Uterus (tissue), 4 donors: ENCODE measurements around the gene GCNT2. TPM values are rescaled to one million over a fixed set of nuclear protein-coding genes. Genes with fewer than 3 reads are reported as not detected.

Experiments
- DNase-seq, 2 donors: peaks; one replicate each; pipeline ENCODE4 v3.0.0-alpha.2; 2019 to 2020
- H3K27ac ChIP-seq, 2 donors: fragments of 200-600 bp; sonication (generic); 1 replicate in 1 of 2; 2 replicates in 1 of 2; pipeline ENCODE4 v1.5.1; 2016 to 2018
- H3K27me3 ChIP-seq, 2 donors: fragments of 200-600 bp; sonication (generic); one replicate each; pipeline ENCODE4 v1.5.1; 2018 to 2019; ENCODE audit warnings: control low read depth in 1 of 2
- H3K36me3 ChIP-seq, 2 donors: fragments of 200-600 bp; sonication (generic); one replicate each; pipeline ENCODE4 v1.5.1; 2019; ENCODE audit warnings: control low read depth in 1 of 2
- H3K4me1 ChIP-seq, 2 donors: fragments of 200-600 bp; sonication (generic); one replicate each; pipeline ENCODE4 v1.5.1; 2018 to 2019; ENCODE audit warnings: control low read depth in 1 of 2
- H3K4me3 ChIP-seq, 2 donors: fragments of 200-600 bp; sonication (generic); 1 replicate in 1 of 2; 2 replicates in 1 of 2; pipeline ENCODE4 v1.5.1; 2018 to 2019; ENCODE audit warnings: mild to moderate bottlenecking in 1 of 2
- H3K9me3 ChIP-seq, 2 donors: fragments of 200-600 bp; sonication (generic); one replicate each; pipeline ENCODE4 v1.5.1; 2019; ENCODE audit warnings: control low read depth in 1 of 2
- POLR2A ChIP-seq, 2 donors: fragments of 450-650 bp; IDR thresholded peaks; one replicate each; pipeline ENCODE4 v1.6.1; 2016; ENCODE audit warnings: antibody characterized with exemption in 2 of 2, mild to moderate bottlenecking in 1 of 2, moderate library complexity in 1 of 2
- intact Hi-C: fragments of 100-400 bp; cut with DNase I; formaldehyde crosslinking; loops from one replicate; pipeline ENCODE4 v1.15.1; 2023; ENCODE audit warnings: low total_unique reads
- total RNA-seq, 4 donors: library from RNA; depleted of rRNA in 3 of 4; stranded (reverse); fragments of >200 nt in 3 of 4; gene quantifications; one replicate each; pipeline versions ENCODE4 v1.1.0 to v1.2.4, GENCODE V29; 2014 to 2023
- TF ChIP-seq, protein P1 (sequence below), 4 experiments: fragments of 200-600 bp in 2 of 4; fragments of 450-650 bp in 2 of 4; sonication (generic) in 2 of 4; IDR thresholded peaks; one replicate each; pipeline ENCODE4 v1.5.1; 2016 to 2019; ENCODE audit warnings: antibody characterized with exemption in 4 of 4, mild to moderate bottlenecking in 2 of 4, moderate library complexity in 1 of 4
- donor health status: DM: yes; HTN: yes; CAD: no.

The GCNT2 gene
- total RNA-seq, 4 donors from 2014 or later = 7.8 to 16.2 (median 10.9) TPM

DNA sequence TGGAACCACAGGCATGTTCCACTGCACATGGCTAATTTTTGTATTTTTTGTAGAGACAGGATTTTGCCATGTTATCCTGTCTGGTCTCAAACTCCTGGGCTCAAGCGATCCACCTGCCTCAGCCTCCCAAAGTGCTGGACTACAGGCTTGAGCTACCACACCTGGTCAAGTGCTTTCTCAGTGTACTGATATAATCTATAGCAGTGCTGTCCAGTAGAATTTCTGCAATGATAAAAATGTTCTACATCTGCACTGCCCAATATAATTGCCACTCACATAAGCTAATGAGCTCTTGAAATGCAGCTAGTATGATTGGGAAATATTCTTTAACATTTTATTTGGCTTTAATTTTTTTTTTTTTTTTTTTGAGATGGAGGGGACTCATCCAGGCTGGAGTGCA lies 109.0 kb downstream of the GCNT2 start:
- H3K9me3 ChIP-seq = no peaks in the 10 kb centered on the region
- H3K27ac ChIP-seq = no peak overlapping the region
- TF ChIP-seq, protein P1, sequence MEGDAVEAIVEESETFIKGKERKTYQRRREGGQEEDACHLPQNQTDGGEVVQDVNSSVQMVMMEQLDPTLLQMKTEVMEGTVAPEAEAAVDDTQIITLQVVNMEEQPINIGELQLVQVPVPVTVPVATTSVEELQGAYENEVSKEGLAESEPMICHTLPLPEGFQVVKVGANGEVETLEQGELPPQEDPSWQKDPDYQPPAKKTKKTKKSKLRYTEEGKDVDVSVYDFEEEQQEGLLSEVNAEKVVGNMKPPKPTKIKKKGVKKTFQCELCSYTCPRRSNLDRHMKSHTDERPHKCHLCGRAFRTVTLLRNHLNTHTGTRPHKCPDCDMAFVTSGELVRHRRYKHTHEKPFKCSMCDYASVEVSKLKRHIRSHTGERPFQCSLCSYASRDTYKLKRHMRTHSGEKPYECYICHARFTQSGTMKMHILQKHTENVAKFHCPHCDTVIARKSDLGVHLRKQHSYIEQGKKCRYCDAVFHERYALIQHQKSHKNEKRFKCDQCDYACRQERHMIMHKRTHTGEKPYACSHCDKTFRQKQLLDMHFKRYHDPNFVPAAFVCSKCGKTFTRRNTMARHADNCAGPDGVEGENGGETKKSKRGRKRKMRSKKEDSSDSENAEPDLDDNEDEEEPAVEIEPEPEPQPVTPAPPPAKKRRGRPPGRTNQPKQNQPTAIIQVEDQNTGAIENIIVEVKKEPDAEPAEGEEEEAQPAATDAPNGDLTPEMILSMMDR (IDR thresholded peaks at IDR 0.05) = no peak
- no peak for TF ChIP-seq POLR2A (IDR thresholded peaks at IDR 0.05)
- H3K4me3 ChIP-seq = no peak overlapping the region
- H3K27me3 ChIP-seq = no peaks in the 10 kb centered on the region
- H3K36me3 ChIP-seq = no peaks in the 10 kb centered on the region
- no peak for DNase-seq
- intact Hi-C loops = no loop called here
- no peaks in the 10 kb centered on the region for H3K4me1 ChIP-seq

DNA sequence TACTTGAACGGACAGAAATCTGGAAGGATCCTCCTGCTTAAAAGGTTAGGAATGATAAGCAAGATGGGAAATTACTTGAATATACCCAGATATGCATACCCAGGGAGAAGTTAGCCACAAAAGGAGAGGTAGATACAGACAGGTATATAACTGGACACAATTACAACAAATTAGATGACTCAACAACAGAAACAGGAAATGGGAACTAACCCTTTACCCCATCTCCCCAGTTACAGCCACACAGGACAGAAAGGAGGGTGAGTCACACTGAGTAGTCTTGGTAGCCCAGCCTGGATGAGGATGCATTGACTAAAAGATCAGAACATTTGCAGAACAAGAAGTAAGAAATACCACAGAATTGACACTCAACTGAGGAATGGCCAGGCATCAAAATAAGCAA lies 112.1 kb downstream of the GCNT2 start:
- H3K9me3 ChIP-seq = no peaks in the 10 kb centered on the region
- TF ChIP-seq, protein P1 (IDR thresholded peaks at IDR 0.05) = no peak
- TF ChIP-seq POLR2A (IDR thresholded peaks at IDR 0.05) = no peak
- no peak overlapping the region for H3K4me3 ChIP-seq
- H3K27me3 ChIP-seq = no peaks in the 10 kb centered on the region
- H3K27ac ChIP-seq = no peak overlapping the region
- H3K4me1 ChIP-seq = no peaks in the 10 kb centered on the region
- intact Hi-C loops = no loop called here
- no peak for DNase-seq
- H3K36me3 ChIP-seq = no peaks in the 10 kb centered on the region

DNA sequence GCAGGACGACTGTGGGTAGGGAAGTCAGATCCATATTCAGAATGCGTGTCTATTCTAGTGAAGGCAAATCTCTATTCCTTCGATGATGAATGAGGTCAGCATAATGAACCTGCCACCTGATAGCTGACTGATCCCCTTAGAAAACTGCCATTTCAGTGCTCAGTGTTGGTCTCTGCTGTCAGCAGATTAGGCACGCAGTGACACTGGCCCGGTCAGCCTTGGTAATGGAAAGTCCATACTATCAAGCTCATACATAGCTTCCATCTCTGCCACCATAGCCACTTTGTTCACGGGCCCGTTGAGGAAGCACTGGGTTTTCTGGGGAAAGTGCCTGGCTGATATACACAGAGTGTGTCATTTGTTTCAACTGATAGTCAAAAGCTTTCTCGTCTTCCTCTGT lies 119.3 kb downstream of the GCNT2 start:
- Histone ChIP-seq H3K4me1 (no peaks in the 10 kb centered on the region), H3K9me3 (no peaks in the 10 kb centered on the region), H3K27ac (no peak overlapping the region), H3K4me3 (no peak overlapping the region), H3K27me3 (no peaks in the 10 kb centered on the region), H3K36me3 (no peaks in the 10 kb centered on the region)
- intact Hi-C loops = no loop called here
- TF ChIP-seq POLR2A (IDR thresholded peaks at IDR 0.05) = no peak
- TF ChIP-seq, protein P1 (IDR thresholded peaks at IDR 0.05) = no peak
- DNase-seq = no peak

DNA sequence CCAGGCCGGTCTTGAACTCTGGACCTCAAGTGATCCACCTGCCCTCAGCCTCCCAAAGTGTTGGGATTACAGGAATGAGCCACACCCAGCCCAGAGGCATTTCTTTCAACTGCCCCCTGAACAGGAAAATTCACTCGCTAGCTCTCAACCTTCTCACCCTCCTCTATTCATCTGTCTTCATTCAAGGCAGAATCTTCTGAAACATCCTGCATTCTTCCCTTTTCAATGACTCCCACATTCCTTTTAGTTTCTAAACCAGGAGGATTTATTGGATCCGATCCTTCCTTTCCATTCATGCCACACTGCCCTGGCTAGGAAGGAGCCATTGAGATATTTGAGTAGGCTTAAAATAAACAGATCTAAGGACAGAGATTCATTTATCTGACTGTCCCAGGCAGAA lies 120.4 kb downstream of the GCNT2 start:
- Histone ChIP-seq H3K9me3 (no peaks in the 10 kb centered on the region), H3K4me1 (no peaks in the 10 kb centered on the region), H3K4me3 (no peak overlapping the region), H3K36me3 (no peaks in the 10 kb centered on the region), H3K27me3 (no peaks in the 10 kb centered on the region), H3K27ac (no peak overlapping the region)
- no peak for TF ChIP-seq POLR2A (IDR thresholded peaks at IDR 0.05)
- TF ChIP-seq, protein P1 (IDR thresholded peaks at IDR 0.05) = no peak
- no peak for DNase-seq
- intact Hi-C loops = no loop called here

DNA sequence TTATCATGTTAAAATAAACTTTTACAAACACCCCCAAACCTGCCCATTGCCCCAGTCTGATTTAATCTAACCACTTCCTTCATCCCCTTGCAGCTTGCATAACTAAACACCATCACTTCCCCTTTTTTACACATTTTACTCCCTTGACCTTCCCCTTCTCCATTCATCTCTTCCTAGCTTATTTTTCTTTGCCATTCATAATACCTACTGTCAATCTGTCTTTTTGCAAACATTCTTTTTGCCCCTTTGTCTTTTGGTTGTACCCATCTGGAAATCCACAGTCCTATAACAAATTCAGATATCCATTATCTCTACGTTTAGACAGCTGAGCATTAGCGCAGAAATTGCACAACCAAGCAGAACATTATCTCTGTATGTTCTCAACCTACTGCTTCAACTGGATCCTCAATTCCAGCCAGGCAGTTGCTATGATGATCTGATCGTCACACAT lies 122.1 kb downstream of the GCNT2 start:
- TF ChIP-seq, protein P1 (IDR thresholded peaks at IDR 0.05) = no peak
- TF ChIP-seq POLR2A (IDR thresholded peaks at IDR 0.05) = no peak
- no peak for DNase-seq

More for the DNA sequence above, 122.1 kb downstream of the GCNT2 start:
- Histone ChIP-seq H3K4me1 (no peaks in the 10 kb centered on the region), H3K27me3 (no peaks in the 10 kb centered on the region), H3K36me3 (no peaks in the 10 kb centered on the region), H3K27ac (no peak overlapping the region), H3K4me3 (no peak overlapping the region), H3K9me3 (no peaks in the 10 kb centered on the region)
- intact Hi-C loops = no loop called here
